ENCODE measurements around the gene ZBTB40. TPM values are rescaled to one million over a fixed set of nuclear protein-coding genes. Genes with fewer than 3 reads are reported as not detected.

ZBTB40 gene
- total RNA-seq, 2 experiments from 2014 or later, result 14.0 to 14.3 TPM

DNA sequence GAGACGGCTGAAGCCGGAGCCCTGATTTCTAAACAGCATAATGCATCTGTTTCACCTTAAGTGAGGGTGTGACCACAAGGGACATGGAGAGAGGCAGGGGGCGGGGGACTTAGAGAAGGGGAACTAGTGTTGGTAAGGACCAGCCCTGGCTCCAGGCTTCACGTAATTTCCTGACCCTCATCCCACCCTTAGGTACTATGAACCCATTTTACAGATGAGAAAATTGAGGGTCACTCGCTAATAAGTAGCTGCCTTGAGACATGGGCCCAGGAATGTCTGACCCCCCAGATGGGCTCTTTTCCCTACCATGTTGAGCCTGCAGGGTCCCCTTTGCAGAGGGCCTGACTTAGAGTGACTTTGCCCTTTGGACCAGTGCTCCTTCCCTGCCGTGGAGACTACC lies 116.3 kb downstream of the ZBTB40 start:
- Mint-ChIP-seq H3K36me3 (ENCODE audit: low read depth) (no peaks in the 10 kb centered on the region), H3K27me3 (peaks cover 22% of the 10 kb centered on the region), H3K4me3 (no peak overlapping the region), H3K27ac (no peak overlapping the region), H3K9me3 (no peaks in the 10 kb centered on the region), H3K4me1 (ENCODE audit: low read depth) (peaks cover 2% of the 10 kb centered on the region)
- no peak for ATAC-seq
- CTCF ChIA-PET, result no interaction called here
- intact Hi-C loops (cut with micrococcal nuclease), result no loop called here
- POLR2A ChIA-PET, result interaction anchor here (1.3 kb wide), 1 partner anchor 72 kb away, joined by 5 read pairs; no protein-coding TSS in a partner anchor
- TF ChIP-seq, protein P1, sequence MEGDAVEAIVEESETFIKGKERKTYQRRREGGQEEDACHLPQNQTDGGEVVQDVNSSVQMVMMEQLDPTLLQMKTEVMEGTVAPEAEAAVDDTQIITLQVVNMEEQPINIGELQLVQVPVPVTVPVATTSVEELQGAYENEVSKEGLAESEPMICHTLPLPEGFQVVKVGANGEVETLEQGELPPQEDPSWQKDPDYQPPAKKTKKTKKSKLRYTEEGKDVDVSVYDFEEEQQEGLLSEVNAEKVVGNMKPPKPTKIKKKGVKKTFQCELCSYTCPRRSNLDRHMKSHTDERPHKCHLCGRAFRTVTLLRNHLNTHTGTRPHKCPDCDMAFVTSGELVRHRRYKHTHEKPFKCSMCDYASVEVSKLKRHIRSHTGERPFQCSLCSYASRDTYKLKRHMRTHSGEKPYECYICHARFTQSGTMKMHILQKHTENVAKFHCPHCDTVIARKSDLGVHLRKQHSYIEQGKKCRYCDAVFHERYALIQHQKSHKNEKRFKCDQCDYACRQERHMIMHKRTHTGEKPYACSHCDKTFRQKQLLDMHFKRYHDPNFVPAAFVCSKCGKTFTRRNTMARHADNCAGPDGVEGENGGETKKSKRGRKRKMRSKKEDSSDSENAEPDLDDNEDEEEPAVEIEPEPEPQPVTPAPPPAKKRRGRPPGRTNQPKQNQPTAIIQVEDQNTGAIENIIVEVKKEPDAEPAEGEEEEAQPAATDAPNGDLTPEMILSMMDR (IDR thresholded peaks at IDR 0.05), result no peak
- no peak for DNase-seq

DNA sequence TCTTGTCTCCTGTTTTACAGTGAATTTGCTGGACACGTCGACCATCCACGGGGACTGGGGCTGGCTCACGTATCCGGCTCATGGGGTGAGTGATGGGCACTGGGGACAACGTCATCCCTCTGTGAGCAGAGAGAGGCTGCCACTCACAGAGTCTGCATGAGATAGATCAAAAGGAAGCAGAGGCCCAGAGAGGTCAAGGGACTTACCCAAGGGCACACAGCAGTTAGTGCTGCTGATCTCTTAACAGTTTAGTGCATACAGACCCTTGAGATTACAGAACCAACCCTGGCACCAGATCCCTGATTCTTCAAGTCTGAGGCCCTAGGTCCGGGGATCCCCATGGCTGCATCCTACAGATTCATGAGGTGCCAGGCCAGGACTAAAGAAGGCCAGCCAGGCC lies 117.6 kb downstream of the ZBTB40 start:
- POLR2A ChIA-PET, result interaction anchor here (1.3 kb wide), 1 partner anchor 74 kb away, joined by 5 read pairs; no protein-coding TSS in a partner anchor
- intact Hi-C loops (cut with micrococcal nuclease), result no loop called here
- H3K27ac Mint-ChIP-seq, result no peak overlapping the region
- TF ChIP-seq, protein P1 (IDR thresholded peaks at IDR 0.05), result no peak
- no peaks in the 10 kb centered on the region for H3K36me3 Mint-ChIP-seq (ENCODE audit: low read depth)
- H3K4me3 Mint-ChIP-seq, result no peak overlapping the region
- no peaks in the 10 kb centered on the region for H3K4me1 Mint-ChIP-seq (ENCODE audit: low read depth)
- ATAC-seq, result no peak
- no peaks in the 10 kb centered on the region for H3K9me3 Mint-ChIP-seq
- CTCF ChIA-PET, result no interaction called here
- H3K27me3 Mint-ChIP-seq, result peaks cover 16% of the 10 kb centered on the region
- no peak for DNase-seq

DNA sequence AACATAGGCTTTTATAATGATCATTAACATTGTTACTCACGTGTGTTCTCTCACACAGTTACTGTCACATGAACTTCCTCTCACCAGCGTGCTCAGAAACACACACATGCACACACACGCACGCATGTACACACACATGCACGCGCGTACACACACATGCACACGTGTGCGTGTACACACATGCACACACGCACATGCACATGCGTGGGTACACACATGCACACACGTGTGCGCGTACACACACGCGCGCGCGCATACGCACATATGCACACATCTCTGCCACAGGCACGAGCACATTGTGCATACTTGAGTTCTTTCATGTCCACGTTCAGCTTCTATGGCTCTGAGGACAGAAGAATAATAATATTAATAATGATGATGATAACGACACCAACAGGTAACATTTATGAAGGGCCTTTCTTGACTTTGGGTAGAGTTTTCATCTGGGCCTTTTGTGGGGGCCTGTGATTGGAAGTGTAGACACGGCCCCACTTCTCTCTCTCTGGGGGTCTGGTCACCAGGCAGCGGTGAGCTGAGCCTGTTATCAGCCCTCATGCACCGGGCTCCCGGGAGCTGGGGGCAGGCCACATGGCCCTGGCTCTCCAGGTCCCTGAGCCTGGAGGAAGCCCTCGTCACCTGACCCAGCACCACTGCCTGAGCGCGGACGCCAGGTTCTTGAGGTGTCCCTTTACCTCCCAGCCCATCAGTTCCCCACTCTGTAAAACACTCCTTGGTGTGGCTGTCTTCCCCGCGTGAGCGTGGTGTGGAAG lies 118.7 kb downstream of the ZBTB40 start:
- ATAC-seq (no peak), DNase-seq (no peak)
- Mint-ChIP-seq H3K9me3 (no peaks in the 10 kb centered on the region), H3K4me1 (ENCODE audit: low read depth) (no peaks in the 10 kb centered on the region), H3K27me3 (peaks cover 7% of the 10 kb centered on the region), H3K27ac (no peak overlapping the region), H3K36me3 (ENCODE audit: low read depth) (no peaks in the 10 kb centered on the region), H3K4me3 (no peak overlapping the region)
- CTCF ChIA-PET, result no interaction called here
- intact Hi-C loops (cut with micrococcal nuclease), result no loop called here
- POLR2A ChIA-PET, result no interaction called here
- TF ChIP-seq, protein P1 (IDR thresholded peaks at IDR 0.05), result no peak

DNA sequence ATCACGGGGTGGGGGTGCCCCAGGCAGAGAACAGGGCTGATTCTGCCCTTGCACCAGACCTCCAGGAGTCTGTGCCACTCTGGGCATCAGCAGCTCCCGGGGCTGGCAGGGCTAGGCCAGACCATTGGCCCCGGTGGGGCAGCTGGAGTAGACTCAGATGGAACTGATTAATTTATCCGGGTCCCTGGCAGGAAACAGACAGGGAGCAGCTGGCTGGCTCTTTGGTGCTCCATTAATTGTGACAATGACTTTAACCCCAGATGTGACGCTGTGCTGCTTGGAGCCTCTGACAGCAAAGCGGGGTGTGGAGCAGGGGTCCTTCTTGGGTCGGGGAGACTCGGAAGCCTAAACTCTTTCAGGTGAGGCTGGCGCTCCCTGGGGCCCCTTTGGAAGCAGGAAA lies 121.2 kb downstream of the ZBTB40 start:
- Mint-ChIP-seq H3K4me3 (no peak overlapping the region), H3K27ac (no peak overlapping the region), H3K36me3 (ENCODE audit: low read depth) (no peaks in the 10 kb centered on the region), H3K4me1 (ENCODE audit: low read depth) (no peaks in the 10 kb centered on the region), H3K9me3 (peaks cover 5% of the 10 kb centered on the region), H3K27me3 (peaks cover 4% of the 10 kb centered on the region)
- ChIA-PET POLR2A (no interaction called here), CTCF (interaction anchor here (1.2 kb wide), 1 partner anchor 44 kb away, joined by 4 read pairs; no protein-coding TSS in a partner anchor)
- DNase-seq, result no peak
- no peak for ATAC-seq
- TF ChIP-seq, protein P1 (IDR thresholded peaks at IDR 0.05), result no peak
- intact Hi-C loops (cut with micrococcal nuclease), result no loop called here

DNA sequence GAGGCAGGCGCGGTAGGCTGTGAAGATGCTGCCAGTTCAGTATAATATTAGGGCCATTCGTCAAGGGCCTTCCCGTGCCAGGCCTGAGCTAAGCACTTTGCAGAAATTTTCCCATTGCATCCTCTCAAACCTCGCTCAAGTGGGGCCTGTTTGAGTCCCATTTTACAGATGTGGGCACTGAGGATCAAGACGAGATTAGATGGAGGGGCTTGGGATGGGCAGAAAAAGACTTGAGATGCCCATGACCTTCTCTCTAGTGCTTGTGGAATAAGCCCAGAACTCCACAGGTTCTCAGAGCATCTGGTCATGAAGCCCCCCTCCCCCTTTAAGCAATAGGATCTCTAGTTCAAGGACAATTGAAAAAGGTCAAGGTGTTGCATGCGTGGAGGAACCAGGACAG lies 121.6 kb downstream of the ZBTB40 start:
- TF ChIP-seq, protein P1 (IDR thresholded peaks at IDR 0.05), result no peak
- ChIA-PET CTCF (interaction anchor here (1.2 kb wide), 1 partner anchor 45 kb away, joined by 4 read pairs; no protein-coding TSS in a partner anchor), POLR2A (no interaction called here)
- peaks cover 4% of the 10 kb centered on the region for H3K27me3 Mint-ChIP-seq
- H3K9me3 Mint-ChIP-seq, result peaks cover 9% of the 10 kb centered on the region
- ATAC-seq, result no peak
- no peaks in the 10 kb centered on the region for H3K4me1 Mint-ChIP-seq (ENCODE audit: low read depth)
- no peak overlapping the region for H3K4me3 Mint-ChIP-seq
- H3K27ac Mint-ChIP-seq, result no peak overlapping the region
- intact Hi-C loops (cut with micrococcal nuclease), result no loop called here
- no peaks in the 10 kb centered on the region for H3K36me3 Mint-ChIP-seq (ENCODE audit: low read depth)
- DNase-seq, result no peak
